KOPT-K1 (cell line): ENCODE measurements around the gene ZFAND2B.
"Not testable (repeated sequence)": the region's sequence is repeated elsewhere in the genome, so short reads cannot be mapped to it uniquely, and the experiment has no call there.

ENCODE experiments used
- H3K27ac ChIP-seq: fragments of 200-600 bp; sonication (generic); 2 replicates; pipeline ENCODE4 v1.5.1; 2016; ENCODE audit warnings: antibody characterized with exemption, mild to moderate bottlenecking, low read depth, low read length; ENCODE audit not compliant: poor library complexity, severe bottlenecking
- H3K36me3 ChIP-seq: fragments of 200-600 bp; sonication (generic); 2 replicates; pipeline ENCODE4 v1.5.1; 2017; ENCODE audit warnings: antibody characterized with exemption, mild to moderate bottlenecking, low read length, moderate library complexity; ENCODE audit not compliant: insufficient read depth
- H3K9me3 ChIP-seq: fragments of 200-600 bp; sonication (generic); 2 replicates; pipeline ENCODE4 v1.5.1; 2017; ENCODE audit warnings: antibody characterized with exemption, low read length, mild to moderate bottlenecking; ENCODE audit not compliant: insufficient read depth, poor library complexity, severe bottlenecking

ZFAND2B gene

GRCh38 chr2:219254590-219255201 is 48.1 kb downstream of the ZFAND2B start:
- H3K27ac ChIP-seq = no peak overlapping the region
- H3K36me3 ChIP-seq = no peaks in the 10 kb centered on the region
- H3K9me3 ChIP-seq = no peaks in the 10 kb centered on the region

- not testable (repeated sequence) for H3K27ac ChIP-seq, H3K36me3 ChIP-seq, H3K9me3 ChIP-seq
Measured at GRCh38 chr2:219258942-219259341, 52.4 kb downstream of the ZFAND2B start.
